Measurements from ENCODE around the gene PHOX2B.

- TF ChIP-seq EP300 (IDR thresholded peaks at IDR 0.05; ENCODE audit: low read depth in 2 of 2, low read length in 2 of 2) (no peak), EP300 (CRISPR knock-in tag; IDR thresholded peaks at IDR 0.05; ENCODE audit: borderline replicate concordance) (no peak), KLF16 (CRISPR knock-in tag; IDR thresholded peaks at IDR 0.05) (no peak), POLR2AphosphoS2 (IDR thresholded peaks at IDR 0.05; ENCODE audit: low read depth, low read length) (no peak), HOXA3 (CRISPR knock-in tag; IDR thresholded peaks at IDR 0.05) (no peak), TOE1 (CRISPR knock-in tag; IDR thresholded peaks at IDR 0.05) (no peak), AGO2 (optimal IDR thresholded peaks at IDR 0.05; ENCODE audit: low read depth, low read length) (no peak), ZNF513 (CRISPR knock-in tag; conservative IDR thresholded peaks at IDR 0.05) (no peak), SMARCE1 (IDR thresholded peaks at IDR 0.05; ENCODE audit: borderline replicate concordance) (no peak), KDM1A (CRISPR knock-in tag; IDR thresholded peaks at IDR 0.05) (no peak), MBD4 (IDR thresholded peaks at IDR 0.05; ENCODE audit: borderline replicate concordance, low read length) (no peak)
- TF ChIP-seq, protein P1, sequence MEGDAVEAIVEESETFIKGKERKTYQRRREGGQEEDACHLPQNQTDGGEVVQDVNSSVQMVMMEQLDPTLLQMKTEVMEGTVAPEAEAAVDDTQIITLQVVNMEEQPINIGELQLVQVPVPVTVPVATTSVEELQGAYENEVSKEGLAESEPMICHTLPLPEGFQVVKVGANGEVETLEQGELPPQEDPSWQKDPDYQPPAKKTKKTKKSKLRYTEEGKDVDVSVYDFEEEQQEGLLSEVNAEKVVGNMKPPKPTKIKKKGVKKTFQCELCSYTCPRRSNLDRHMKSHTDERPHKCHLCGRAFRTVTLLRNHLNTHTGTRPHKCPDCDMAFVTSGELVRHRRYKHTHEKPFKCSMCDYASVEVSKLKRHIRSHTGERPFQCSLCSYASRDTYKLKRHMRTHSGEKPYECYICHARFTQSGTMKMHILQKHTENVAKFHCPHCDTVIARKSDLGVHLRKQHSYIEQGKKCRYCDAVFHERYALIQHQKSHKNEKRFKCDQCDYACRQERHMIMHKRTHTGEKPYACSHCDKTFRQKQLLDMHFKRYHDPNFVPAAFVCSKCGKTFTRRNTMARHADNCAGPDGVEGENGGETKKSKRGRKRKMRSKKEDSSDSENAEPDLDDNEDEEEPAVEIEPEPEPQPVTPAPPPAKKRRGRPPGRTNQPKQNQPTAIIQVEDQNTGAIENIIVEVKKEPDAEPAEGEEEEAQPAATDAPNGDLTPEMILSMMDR (CRISPR knock-in tag; IDR thresholded peaks at IDR 0.05): no peak
- TF ChIP-seq, protein P2, sequence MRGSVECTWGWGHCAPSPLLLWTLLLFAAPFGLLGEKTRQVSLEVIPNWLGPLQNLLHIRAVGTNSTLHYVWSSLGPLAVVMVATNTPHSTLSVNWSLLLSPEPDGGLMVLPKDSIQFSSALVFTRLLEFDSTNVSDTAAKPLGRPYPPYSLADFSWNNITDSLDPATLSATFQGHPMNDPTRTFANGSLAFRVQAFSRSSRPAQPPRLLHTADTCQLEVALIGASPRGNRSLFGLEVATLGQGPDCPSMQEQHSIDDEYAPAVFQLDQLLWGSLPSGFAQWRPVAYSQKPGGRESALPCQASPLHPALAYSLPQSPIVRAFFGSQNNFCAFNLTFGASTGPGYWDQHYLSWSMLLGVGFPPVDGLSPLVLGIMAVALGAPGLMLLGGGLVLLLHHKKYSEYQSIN (CRISPR knock-in tag; IDR thresholded peaks at IDR 0.05; ENCODE audit: borderline replicate concordance): no peak
These were observed at the start of gene PHOX2B for GRCh38 chr4:41748571-41749475.

Measured in HepG2 (cell line).